BJ (cell line): Measurements from ENCODE around the gene ENOX1. TPM values are rescaled to one million over a fixed set of nuclear protein-coding genes. Genes with fewer than 3 reads are reported as not detected.

ENCODE experiments used
- CTCF ChIA-PET: fragments of 350-600 bp; formaldehyde crosslinking; extraction: SDS; loops from one replicate; lab custom pipeline; 2021; ENCODE audit warnings: antibody characterized with exemption, inconsistent platforms; lab: Yijun Ruan, JAX
- POLR2A ChIA-PET: fragments of 300-600 bp; sonication (Branson Sonifier 250); formaldehyde crosslinking; extraction: SDS; loops from one replicate; lab custom pipeline; 2021; ENCODE audit warnings: antibody characterized with exemption; lab: Charles Lee
- DNase-seq: peaks from one replicate; pipeline ENCODE4 v3.0.0-alpha.2; 2011; ENCODE audit warnings: low read depth
- H3K27me3 ChIP-seq: 2 replicates; pipeline ENCODE4 v1.6.0; 2011; ENCODE audit warnings: low read length; ENCODE audit not compliant: control insufficient read depth, insufficient read depth
- H3K36me3 ChIP-seq: 2 replicates; pipeline ENCODE4 v1.5.1; 2011; ENCODE audit warnings: low read length; ENCODE audit not compliant: control insufficient read depth, insufficient read depth
- H3K4me3 ChIP-seq: 2 replicates; pipeline ENCODE4 v1.5.1; 2011; ENCODE audit warnings: low read depth, mild to moderate bottlenecking, control low read depth, low read length
- polyA plus RNA-seq: library from polyadenylated mRNA; depleted of rRNA; stranded (reverse); fragments of >200 nt; gene quantifications from 2 replicates; pipeline ENCODE4 v1.2.3, GENCODE V29; 2011
- TF ChIP-seq, protein P1 (sequence below): IDR thresholded peaks from 2 replicates; pipeline ENCODE4 v1.5.1; 2011; ENCODE audit warnings: low read depth, mild to moderate bottlenecking, control low read depth, inconsistent platforms, low read length, moderate library complexity; ENCODE audit not compliant: insufficient read depth

ENOX1 gene
- polyA plus RNA-seq, 1 experiment, result 2.1 TPM

GRCh38 chr13:43237616-43238015 lies 549.2 kb downstream of the ENOX1 start:
- ChIA-PET POLR2A (interaction anchor here (0.6 kb wide), 1 partner anchor 332 kb away, joined by 3 read pairs; no protein-coding TSS in a partner anchor), CTCF (interaction anchor here (0.8 kb wide), 1 partner anchor 30 kb away, joined by 3 read pairs; no protein-coding TSS in a partner anchor)
- no peak overlapping the region for H3K4me3 ChIP-seq
- no peaks in the 10 kb centered on the region for H3K36me3 ChIP-seq
- H3K27me3 ChIP-seq, result no peaks in the 10 kb centered on the region
- TF ChIP-seq, protein P1, sequence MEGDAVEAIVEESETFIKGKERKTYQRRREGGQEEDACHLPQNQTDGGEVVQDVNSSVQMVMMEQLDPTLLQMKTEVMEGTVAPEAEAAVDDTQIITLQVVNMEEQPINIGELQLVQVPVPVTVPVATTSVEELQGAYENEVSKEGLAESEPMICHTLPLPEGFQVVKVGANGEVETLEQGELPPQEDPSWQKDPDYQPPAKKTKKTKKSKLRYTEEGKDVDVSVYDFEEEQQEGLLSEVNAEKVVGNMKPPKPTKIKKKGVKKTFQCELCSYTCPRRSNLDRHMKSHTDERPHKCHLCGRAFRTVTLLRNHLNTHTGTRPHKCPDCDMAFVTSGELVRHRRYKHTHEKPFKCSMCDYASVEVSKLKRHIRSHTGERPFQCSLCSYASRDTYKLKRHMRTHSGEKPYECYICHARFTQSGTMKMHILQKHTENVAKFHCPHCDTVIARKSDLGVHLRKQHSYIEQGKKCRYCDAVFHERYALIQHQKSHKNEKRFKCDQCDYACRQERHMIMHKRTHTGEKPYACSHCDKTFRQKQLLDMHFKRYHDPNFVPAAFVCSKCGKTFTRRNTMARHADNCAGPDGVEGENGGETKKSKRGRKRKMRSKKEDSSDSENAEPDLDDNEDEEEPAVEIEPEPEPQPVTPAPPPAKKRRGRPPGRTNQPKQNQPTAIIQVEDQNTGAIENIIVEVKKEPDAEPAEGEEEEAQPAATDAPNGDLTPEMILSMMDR, result no peak
- DNase-seq, result no peak

- Histone ChIP-seq H3K27me3 (no peaks in the 10 kb centered on the region), H3K4me3 (no peak overlapping the region), H3K36me3 (no peaks in the 10 kb centered on the region)
- TF ChIP-seq, protein P1, result no peak
- CTCF ChIA-PET, result no interaction called here
- POLR2A ChIA-PET, result no interaction called here
- DNase-seq, result no peak
Measured at GRCh38 chr13:43235028-43235427, 551.7 kb downstream of the ENOX1 start.

DNA sequence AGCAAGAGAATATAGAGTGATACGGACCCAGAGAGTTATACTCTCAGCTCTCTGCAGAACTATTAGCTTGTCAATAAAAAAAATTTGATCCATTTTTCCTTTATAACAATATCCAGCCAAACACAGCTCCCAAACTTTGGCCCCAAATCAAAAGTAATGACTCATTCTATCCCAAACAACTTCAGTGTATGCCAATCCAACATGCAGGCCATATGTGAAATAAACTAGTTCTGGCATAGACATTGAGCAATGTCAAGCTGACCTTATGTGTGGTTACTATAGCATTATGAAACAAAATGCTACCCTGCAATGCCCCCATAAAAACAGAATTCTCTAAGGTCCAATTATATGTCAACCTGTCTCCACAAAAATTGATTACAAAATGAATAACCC lies 553.9 kb downstream of the ENOX1 start:
- peak; percentile 15 for DNase-seq
- Histone ChIP-seq H3K4me3 (no peak overlapping the region), H3K36me3 (no peaks in the 10 kb centered on the region), H3K27me3 (no peaks in the 10 kb centered on the region)
- TF ChIP-seq, protein P1, result no peak
- POLR2A ChIA-PET, result no interaction called here
- CTCF ChIA-PET, result no interaction called here

GRCh38 chr13:43232144-43232872 lies 554.5 kb downstream of the ENOX1 start:
- CTCF ChIA-PET, result no interaction called here
- no peak for DNase-seq
- H3K27me3 ChIP-seq, result no peaks in the 10 kb centered on the region
- POLR2A ChIA-PET, result no interaction called here
- H3K4me3 ChIP-seq, result no peak overlapping the region
- TF ChIP-seq, protein P1, result no peak
- no peaks in the 10 kb centered on the region for H3K36me3 ChIP-seq

- ChIA-PET CTCF (no interaction called here), POLR2A (no interaction called here)
- no peaks in the 10 kb centered on the region for H3K27me3 ChIP-seq
- TF ChIP-seq, protein P1, result no peak
- DNase-seq, result no peak
- no peaks in the 10 kb centered on the region for H3K36me3 ChIP-seq
- no peak overlapping the region for H3K4me3 ChIP-seq
Measured at GRCh38 chr13:43230989-43231388, 555.8 kb downstream of the ENOX1 start.
